Renal pelvis (tissue), 12 donors: ENCODE measurements around the gene RBFOX2. TPM values are rescaled to one million over a fixed set of nuclear protein-coding genes. Genes with fewer than 3 reads are reported as not detected.
"Not testable (repeated sequence)": the region's sequence is repeated elsewhere in the genome, so short reads cannot be mapped to it uniquely, and the experiment has no call there.

Experiments used
- DNase-seq: peaks from one replicate; pipeline ENCODE4 v3.0.0-alpha.2; 2013
- long read RNA-seq, 16 experiments: transcript quantifications; one replicate each; lab custom pipeline, GENCODE V29; 2026
- polyA plus RNA-seq, 3 donors: library from polyadenylated mRNA; unstranded; fragments of 120-200 nt; gene quantifications; one replicate each; pipeline ENCODE4 v1.2.1, GENCODE V29; 2013; ENCODE audit not compliant: insufficient read length in 3 of 3

RBFOX2 gene, protein sequence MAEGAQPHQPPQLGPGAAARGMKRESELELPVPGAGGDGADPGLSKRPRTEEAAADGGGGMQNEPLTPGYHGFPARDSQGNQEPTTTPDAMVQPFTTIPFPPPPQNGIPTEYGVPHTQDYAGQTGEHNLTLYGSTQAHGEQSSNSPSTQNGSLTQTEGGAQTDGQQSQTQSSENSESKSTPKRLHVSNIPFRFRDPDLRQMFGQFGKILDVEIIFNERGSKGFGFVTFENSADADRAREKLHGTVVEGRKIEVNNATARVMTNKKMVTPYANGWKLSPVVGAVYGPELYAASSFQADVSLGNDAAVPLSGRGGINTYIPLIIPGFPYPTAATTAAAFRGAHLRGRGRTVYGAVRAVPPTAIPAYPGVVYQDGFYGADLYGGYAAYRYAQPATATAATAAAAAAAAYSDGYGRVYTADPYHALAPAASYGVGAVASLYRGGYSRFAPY
- 100 to 1,000 TPM; 121 to 126 (median 125) TPM for polyA plus RNA-seq
- long read RNA-seq, donor 1, partial matches to known transcripts = 2,902 of 2,910 reads
- long read RNA-seq, donor 1, other reads (novel, unspliced or antisense) = 0 of 2,910 reads
- long read RNA-seq, donor 2, full-length matches to known transcripts = 6 of 19 reads
- long read RNA-seq, donor 2, partial matches to known transcripts = 13 of 19 reads
- long read RNA-seq, donor 2, other reads (novel, unspliced or antisense) = 0 of 19 reads
- long read RNA-seq, donor 3, partial matches to known transcripts = 2,599 of 2,605 reads
- long read RNA-seq, donor 3, other reads (novel, unspliced or antisense) = 0 of 2,605 reads
- long read RNA-seq, donor 4, partial matches to known transcripts = 5 of 16 reads
- long read RNA-seq, donor 4, other reads (novel, unspliced or antisense) = 0 of 16 reads
- long read RNA-seq, donor 5, partial matches to known transcripts = 0 of 3 reads
- long read RNA-seq, donor 5, other reads (novel, unspliced or antisense) = 0 of 3 reads
- long read RNA-seq, donor 6, full-length matches to known transcripts = 14 of 21 reads
- long read RNA-seq, donor 6, partial matches to known transcripts = 7 of 21 reads
- long read RNA-seq, donor 6, other reads (novel, unspliced or antisense) = 0 of 21 reads
- long read RNA-seq, donor 7, partial matches to known transcripts = 29 of 39 reads
- long read RNA-seq, donor 7, other reads (novel, unspliced or antisense) = 0 of 39 reads
- long read RNA-seq, donor 8, full-length matches to known transcripts = 14 of 32 reads
- long read RNA-seq, donor 8, partial matches to known transcripts = 18 of 32 reads
- long read RNA-seq, donor 8, other reads (novel, unspliced or antisense) = 0 of 32 reads
- long read RNA-seq, donor 9, transcript RBFOX2-208 (13 exons, 1,254 nt) = major isoform, 5 of 3,141 reads
- long read RNA-seq, donor 9, partial matches to known transcripts = 3,125 of 3,141 reads
- long read RNA-seq, donor 9, other reads (novel, unspliced or antisense) = 5 of 3,141 reads
- long read RNA-seq, donor 10, full-length matches to known transcripts = 13 of 55 reads
- long read RNA-seq, donor 10, partial matches to known transcripts = 42 of 55 reads
- long read RNA-seq, donor 10, other reads (novel, unspliced or antisense) = 0 of 55 reads
- long read RNA-seq, donor 11, partial matches to known transcripts = 8 of 11 reads
- long read RNA-seq, donor 11, other reads (novel, unspliced or antisense) = 0 of 11 reads
- long read RNA-seq, donor 12, full-length matches to known transcripts = 13 of 27 reads
- long read RNA-seq, donor 12, partial matches to known transcripts = 7 of 27 reads
- long read RNA-seq, donor 12, other reads (novel, unspliced or antisense) = 7 of 27 reads
- long read RNA-seq, donor 13, full-length matches to known transcripts = 8 of 69 reads
- long read RNA-seq, donor 13, partial matches to known transcripts = 61 of 69 reads
- long read RNA-seq, donor 13, other reads (novel, unspliced or antisense) = 0 of 69 reads
- long read RNA-seq, donor 14, full-length matches to known transcripts = 13 of 41 reads
- long read RNA-seq, donor 14, partial matches to known transcripts = 28 of 41 reads
- long read RNA-seq, donor 14, other reads (novel, unspliced or antisense) = 0 of 41 reads
- long read RNA-seq, donor 15, transcript RBFOX2-209 (14 exons, 1,356 nt) = major isoform, 6 of 35 reads
- long read RNA-seq, donor 15, partial matches to known transcripts = 19 of 35 reads
- long read RNA-seq, donor 15, other reads (novel, unspliced or antisense) = 0 of 35 reads
- long read RNA-seq, donor 16, partial matches to known transcripts = 87 of 96 reads
- long read RNA-seq, donor 16, other reads (novel, unspliced or antisense) = 0 of 96 reads

DNA sequence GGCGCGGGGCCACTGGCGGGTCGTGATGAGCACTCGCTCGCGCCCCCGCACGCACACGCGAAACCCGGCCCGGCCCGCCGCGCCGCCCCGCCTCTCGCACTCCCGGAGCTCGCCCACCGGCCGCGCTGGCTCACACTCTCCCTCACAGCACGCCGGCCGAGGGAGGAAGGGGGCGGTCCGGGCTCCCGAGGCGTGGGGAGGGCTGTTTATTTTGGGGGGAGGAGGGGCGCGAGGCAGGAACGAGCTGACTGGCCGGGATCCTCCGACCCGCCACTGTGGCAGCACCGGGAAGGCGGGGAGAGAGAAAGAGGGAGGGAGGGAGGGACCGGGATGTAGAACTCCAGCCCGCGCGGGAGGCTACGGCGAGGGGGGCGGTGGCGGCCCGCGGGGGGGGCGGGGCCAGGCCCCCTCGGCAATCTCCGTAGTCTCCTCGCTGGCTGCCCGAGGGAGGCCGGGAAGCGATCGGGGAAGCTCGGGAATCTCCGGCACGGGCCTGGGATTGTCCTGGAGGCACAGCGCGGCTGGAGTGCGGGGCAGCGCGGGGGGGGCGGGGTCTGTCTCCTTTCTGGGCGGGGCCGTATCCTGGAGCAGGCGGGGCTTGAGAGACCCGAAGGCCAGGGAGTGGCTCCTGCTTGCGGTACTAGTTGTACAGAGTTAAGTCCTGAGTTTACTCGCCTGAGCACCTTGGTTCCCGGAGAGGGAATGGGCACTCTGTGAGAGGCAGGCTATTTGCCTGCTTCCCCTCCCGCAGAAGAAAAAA is at the start of gene RBFOX2:
Gene RBFOX2 (minus strand): TSS at position 179 of the 760 bp plus-strand sequence. CDS start 399 bp downstream, outside the sequence.
- DNase-seq = peak; percentile 97

DNA sequence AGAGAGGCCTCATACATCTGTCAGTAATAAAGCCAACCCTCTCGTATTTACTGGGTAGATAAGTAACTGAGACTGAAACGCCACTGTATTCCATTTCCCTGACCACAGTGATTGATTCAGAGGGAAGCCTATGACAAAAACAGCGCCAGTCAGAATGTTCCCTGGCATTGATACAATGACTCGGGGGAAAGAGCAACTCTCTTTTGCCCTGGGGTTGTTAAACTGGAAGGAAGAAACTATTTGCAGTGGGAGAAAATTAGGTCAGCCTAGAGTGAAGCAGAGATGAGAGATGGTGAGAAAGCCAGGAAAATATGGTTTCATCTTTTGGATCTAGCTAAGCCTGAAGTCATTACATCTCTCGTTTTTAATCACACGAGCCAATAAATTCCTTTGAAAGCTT is 48.6 kb upstream of the RBFOX2 start:
- no peak for DNase-seq

DNA sequence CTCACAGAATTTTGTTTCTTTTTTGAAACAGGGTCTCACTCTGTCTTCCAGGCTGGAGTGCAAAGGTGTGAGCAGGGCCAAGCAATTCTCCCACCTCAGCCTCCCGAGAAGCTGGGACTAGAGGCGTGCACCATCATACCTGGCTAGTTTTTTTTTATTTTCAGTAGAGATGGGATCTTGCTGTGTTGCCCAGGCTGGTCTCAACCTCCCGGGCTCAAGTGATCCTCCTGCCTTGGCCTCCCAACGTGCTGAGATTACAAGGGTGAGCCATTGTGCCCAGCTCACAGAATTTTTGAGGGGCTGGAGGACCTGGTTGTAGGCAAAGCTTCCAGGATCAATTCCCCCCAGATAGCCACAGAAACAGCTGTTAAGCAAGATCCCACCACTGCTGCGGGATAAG is 47.1 kb upstream of the RBFOX2 start:
- no peak for DNase-seq

DNA sequence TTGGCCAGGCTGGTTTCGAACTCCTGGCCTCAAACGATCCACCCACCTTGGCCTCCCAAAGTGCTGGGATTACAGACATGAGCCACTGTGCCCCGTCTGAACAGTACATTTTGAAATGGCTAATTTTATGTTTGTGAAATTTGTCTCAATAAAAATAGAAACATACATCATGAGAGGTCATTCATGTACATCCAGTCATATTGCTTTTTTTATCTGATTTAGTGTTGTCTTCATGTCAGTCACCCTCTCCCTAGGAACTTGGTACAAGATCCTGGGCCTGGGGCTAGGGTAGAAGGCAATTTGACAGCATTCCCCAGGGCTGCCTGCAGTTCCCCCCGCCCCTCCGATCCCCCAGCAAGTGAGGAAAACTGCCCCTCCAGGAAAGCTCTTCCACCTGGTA is 46.6 kb upstream of the RBFOX2 start:
- DNase-seq = no peak

DNA sequence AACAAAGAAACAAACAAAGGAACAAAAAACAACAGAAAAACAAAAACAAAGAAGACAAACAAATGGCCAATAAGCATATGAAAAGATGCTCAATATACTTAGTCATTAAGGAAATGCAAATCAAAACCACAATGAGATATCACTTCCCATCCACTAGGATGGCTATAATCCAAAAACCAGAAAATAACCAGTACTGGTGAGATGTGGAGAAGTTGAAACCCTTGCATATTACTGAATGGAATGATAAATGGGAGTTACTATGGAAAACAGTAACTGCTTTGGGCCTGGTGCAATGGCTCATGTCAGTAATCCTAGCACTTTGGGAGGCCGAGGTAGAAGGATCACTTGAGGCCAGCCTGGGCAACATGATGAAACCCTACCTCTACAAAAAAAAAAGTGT is 44.9 kb upstream of the RBFOX2 start:
- DNase-seq = no peak

DNA sequence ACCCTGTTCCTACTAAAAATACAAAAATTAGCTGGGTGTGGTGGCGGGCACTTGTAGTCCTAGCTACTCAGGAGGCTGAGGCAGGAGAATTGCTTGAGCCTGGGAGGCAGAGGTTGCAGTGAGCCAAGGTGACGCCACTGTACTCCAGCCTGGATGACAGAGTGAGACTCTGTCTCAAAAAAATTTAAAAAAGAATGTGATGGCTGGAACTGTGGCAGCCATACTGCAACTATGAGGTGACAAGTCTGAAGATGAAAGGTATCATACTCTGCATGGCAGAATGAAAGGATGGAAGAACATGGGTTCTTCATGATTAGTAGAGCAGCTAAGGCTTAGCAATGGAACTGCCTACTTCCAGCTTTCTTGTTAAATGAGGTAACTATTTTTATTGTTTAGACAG is 42.0 kb upstream of the RBFOX2 start:
- not testable (repeated sequence) for DNase-seq

DNA sequence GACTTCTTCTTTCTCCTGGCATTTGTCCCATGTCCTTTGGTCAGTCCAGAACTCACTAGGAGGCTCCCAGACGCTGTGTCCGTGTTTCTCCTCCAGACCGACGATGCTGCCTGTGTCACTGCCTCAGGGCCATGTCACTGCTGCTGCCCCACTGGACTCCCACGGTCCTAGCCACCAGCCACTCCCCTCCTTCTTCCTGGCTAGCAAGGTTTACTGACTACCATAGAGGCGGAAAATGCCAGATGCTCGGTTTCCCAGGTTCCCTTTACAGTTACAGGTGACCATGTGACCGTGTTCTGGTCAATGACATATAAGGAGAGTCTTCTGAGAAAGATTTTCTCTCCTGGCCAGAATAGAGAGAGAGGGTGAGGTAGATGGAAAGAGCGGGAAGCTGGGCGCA is 40.7 kb upstream of the RBFOX2 start:
- no peak for DNase-seq

DNA sequence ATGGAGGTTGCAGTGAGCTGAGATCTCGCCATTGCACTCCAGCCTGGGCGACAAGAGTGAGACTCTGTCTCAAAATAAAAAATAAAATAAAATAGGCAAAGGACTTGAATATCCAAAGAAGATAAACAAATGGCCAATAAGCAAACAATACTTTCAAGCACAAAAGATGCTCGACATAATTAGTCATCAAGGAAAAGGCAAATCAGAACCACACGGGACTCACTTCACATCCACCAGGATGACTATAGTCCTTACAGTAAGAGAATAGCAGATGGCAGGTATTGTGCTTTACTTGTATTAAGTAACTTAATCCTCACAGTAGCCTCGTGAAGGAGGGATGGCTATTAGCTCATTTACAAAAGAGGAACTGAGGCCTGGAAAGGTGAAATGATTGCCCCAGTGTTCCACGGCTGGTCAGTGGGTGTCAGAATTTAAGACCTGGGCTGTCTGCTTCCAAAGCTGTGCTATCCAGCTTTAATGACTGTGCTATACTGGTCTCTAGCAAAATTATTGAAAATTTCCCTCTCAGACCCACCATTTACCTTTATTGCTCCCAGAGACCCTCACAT is 40.2 kb upstream of the RBFOX2 start:
- DNase-seq = no peak

DNA sequence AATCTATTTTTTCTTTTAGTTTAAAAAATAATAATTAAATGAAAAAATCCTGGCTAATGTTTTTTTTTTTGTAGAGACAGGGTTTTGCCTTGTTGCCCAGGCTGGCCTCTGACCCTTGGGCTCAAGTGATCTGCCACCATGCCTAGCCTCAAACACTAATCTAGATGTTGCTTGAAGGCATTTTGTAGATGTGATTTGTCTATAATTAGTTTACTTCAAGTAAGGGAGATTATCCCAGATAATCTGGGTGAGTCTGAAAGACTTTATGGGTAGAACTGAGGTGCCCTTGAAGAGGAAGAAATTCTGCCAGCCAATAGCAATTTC is 38.6 kb upstream of the RBFOX2 start:
- no peak for DNase-seq

DNA sequence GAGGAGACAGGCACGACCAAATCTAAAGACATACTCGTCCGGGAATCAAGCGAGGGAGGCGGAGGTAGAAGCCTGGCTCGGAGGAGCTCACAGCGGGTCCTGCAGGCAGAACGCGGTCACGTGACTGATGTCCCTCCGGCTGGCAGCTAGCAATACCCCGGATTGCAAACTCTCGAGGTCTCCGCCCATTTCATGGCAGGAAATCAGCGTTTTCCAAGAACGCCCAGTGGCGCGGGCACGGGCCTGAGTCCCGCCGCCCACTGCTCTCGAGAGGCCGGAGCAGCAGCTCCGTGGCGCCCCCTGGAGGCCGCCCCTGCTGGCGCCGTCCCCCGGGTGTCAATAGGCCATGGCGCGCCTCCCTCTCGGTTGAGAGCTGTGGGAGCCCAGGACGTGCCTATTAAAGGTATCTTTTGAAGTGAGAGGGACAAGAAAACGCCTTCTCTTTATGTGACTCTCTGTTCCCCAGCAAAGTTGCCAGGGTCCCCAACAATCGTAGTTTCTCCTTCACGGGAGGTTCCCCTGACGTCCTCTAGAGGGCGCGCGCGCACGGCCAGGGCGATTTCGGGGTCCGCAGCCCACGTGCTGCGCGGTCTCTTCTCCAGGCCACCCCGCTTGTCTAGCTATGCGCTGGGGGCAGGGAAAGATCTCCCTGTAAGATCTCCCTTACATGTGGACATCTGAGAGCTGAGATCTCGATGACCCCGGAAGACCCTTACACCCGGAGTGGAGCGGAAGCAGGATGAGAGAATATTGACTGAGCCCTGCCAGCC is 37.3 kb upstream of the RBFOX2 start:
- peak; percentile 86 for DNase-seq

DNA sequence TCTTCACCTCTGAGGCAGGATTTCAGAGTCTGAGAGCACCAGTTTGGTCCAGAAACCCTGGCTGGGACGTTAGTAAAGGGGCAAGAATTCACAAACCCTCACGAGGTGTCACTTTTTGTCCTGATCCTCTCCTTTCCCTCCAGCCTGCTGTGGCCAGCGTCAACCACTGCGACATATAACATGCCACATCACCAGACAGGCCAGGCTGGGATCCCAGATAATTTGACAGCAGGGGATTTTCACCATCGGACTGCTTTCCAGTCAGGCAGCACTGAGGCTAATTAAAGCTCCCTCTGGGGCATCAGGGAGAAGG is 36.8 kb upstream of the RBFOX2 start:
- DNase-seq = peak; percentile 35

DNA sequence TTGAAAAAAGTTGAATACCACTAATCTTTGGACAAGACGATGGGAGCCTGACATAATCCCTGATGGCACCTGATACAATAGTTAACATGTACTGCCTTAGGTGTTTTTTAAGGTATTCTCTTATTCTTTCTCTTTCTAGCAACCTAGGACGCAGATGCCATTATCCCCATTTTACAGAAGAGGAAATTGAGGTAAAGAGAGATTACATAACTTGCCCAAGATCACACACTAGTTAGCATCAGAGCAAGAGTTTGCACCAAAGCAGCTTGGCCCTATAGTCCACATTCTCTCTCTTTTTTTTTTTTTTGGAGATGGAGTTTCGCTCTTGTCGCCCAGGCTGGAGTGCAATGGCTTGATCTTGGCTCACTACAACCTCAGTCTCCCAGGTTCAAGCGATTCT is 35.7 kb upstream of the RBFOX2 start:
- no peak for DNase-seq

DNA sequence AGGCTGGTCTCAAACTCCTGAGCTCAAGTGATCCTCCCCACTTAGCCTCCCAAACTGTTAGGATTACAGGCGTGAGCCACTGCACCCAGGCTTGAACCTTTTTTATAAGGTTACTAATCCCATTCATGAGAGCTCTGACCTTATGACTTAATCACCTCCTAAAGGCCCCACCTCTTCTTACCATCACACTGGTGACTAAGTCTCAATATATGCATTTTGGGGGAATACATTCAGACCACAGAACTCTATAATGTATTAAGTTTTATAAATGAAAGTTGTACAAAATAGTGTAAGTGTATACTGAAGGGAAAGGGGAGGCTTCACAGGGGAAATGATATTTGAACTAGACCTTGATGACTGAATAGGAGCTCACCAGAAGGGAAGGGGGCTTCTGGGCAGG is 28.4 kb upstream of the RBFOX2 start:
- DNase-seq = no peak

DNA sequence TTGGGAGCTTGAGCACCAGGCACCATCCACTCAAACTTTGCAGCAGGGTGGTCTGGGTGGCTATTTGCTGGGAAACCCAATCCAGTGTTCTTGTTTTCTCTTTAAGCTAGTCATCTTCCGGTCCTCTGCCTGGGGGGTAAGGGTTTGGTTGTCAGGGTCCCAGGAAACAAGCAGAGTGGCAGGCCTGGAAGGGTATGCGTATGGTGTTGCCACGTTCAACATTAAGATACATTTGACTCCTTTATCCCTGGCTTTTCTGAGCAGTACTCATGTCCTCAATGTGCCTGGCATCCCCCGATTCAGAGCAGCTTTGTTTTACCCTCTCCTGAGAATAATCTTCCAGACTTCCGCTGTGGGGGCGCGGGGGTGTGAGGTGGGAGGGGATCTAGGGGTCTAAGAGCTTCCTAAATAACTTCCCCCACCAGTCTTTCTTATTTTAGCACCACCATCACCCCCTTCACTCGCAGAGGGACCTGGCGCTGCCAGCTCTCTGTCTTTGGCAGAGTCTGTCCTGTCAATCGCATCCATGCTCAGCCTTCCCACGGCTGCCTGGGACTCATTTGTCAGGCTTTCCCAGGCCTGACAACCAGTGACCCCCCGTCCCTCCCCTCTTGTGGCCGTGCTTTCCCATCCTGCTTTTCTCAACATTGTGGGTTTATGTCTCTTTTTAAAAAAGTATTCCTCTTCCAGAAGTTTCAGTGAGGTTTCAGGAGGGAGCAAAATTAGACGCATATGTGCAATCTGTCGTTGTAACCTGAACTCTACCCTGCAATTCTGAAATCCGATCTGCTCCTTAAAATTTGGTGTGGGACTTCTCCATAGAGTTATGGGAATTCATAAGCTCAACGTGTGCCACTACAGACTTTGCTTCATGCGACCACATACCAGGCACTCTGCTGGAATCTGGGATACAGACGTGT is 27.0 kb upstream of the RBFOX2 start:
- no peak for DNase-seq

DNA sequence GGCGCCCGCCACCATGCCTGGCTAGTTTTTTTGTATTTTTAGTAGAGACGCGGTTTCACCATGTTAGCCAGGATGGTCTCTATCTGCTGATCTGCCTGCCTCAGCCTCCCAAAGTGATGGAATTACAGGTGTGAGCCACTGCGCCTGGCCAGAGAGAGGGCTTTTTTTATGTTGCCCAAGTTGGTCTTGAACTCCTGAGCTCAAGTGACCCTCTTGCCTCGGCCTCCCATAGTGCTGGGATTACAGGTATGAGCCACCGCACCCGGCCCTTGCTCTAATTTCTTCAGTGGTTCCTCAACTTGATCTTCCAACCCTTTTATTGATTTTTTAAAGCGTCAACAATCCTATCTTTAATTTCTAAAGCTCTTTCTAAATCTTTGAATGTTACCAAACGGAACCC is 25.8 kb upstream of the RBFOX2 start:
- DNase-seq = not testable (repeated sequence)

DNA sequence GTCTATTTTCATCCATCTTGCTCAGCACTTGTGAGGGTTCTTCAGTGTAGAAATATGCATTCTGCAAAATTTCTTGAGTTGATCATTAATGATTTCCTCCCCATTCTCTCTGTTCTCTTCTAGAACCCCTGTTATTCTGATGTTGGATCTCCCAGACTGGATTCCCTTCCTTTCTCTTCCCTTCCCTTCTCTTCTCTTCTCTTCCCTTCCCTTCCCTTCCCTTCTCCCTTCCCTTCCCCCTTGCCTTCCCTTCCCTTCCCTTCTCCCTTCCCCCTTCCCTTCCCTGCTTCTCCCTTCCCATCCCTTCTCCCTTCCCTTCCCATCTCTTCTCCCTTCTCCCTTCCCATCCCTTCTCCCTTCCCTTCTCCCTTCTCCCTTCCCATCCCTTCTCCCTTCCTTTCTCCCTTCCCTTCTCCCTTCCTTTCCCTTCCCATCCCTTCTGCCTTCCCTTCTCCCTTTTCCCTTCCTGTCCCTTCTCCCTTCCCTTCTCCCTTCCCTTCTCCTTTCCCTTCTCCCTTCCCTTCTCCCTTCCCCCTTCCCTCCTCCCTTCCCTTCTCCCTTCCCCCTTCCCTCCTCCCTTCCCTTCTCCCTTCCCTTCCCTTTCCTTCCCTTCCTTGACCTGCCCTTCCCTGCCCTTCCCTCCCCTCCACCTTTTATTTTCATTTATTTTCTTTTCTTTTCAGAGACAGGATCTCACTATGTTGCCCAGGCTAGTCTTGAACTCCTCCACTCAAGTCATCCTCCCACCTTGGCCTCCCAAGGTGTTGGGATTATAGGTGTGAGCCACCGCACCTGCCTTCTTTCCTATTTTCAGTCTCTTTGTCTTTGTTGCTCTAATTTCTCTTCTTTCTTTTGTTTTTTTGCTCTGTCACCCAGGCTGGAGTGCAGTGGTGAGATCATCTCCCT is 24.9 kb upstream of the RBFOX2 start:
- DNase-seq = no peak
